Measurements from ENCODE around the gene KCNJ5.

Gene KCNJ5

GRCh38 chr11:128888034-128888985 is 2.8 kb upstream of the KCNJ5 start:
- Histone ChIP-seq H3K27ac (ENCODE audit: low read depth, low read length, severe bottlenecking) (no peak overlapping the region), H3K36me3 (ENCODE audit: control insufficient read depth, insufficient read depth, low read length) (no peaks in the 10 kb centered on the region), H3K4me3 (ENCODE audit: extremely low read depth, insufficient read depth, low read length, poor library complexity, severe bottlenecking) (no peak overlapping the region), H3K9me3 (ENCODE audit: control insufficient read depth, low read length) (no peaks in the 10 kb centered on the region), H3K4me1 (ENCODE audit: control insufficient read depth, insufficient read depth, low read length, poor library complexity, severe bottlenecking) (peaks cover 8% of the 10 kb centered on the region)
- 14 to 16% methylated on average over 12 of the region's 15 CpGs for WGBS, 2 experiments (ENCODE audit: insufficient coverage in 2 of 2)

- peak overlapping the region; percentile 41 for H3K4me3 ChIP-seq (ENCODE audit: extremely low read depth, insufficient read depth, low read length, poor library complexity, severe bottlenecking)
- peaks cover 8% of the 10 kb centered on the region for H3K4me1 ChIP-seq (ENCODE audit: control insufficient read depth, insufficient read depth, low read length, poor library complexity, severe bottlenecking)
- 19 to 47% methylated on average over 3 to 6 of the region's 8 CpGs for WGBS, 2 experiments (ENCODE audit: insufficient coverage in 2 of 2)
- H3K36me3 ChIP-seq (ENCODE audit: control insufficient read depth, insufficient read depth, low read length): no peaks in the 10 kb centered on the region
- no peak overlapping the region for H3K27ac ChIP-seq (ENCODE audit: low read depth, low read length, severe bottlenecking)
- H3K9me3 ChIP-seq (ENCODE audit: control insufficient read depth, low read length): no peaks in the 10 kb centered on the region
Measured at GRCh38 chr11:128889657-128890213, 1.4 kb upstream of the KCNJ5 start.

GRCh38 chr11:128890216-128890542 is 977 bp upstream of the KCNJ5 start:
- Histone ChIP-seq H3K4me3 (ENCODE audit: extremely low read depth, insufficient read depth, low read length, poor library complexity, severe bottlenecking) (peak overlapping the region; percentile 41), H3K36me3 (ENCODE audit: control insufficient read depth, insufficient read depth, low read length) (no peaks in the 10 kb centered on the region), H3K27ac (ENCODE audit: low read depth, low read length, severe bottlenecking) (no peak overlapping the region), H3K4me1 (ENCODE audit: control insufficient read depth, insufficient read depth, low read length, poor library complexity, severe bottlenecking) (peaks cover 8% of the 10 kb centered on the region), H3K9me3 (ENCODE audit: control insufficient read depth, low read length) (no peaks in the 10 kb centered on the region)
- WGBS, 2 experiments (ENCODE audit: insufficient coverage in 2 of 2): 0 to 10% methylated on average over 4 to 8 of the region's 9 CpGs

- no peaks in the 10 kb centered on the region for H3K36me3 ChIP-seq (ENCODE audit: control insufficient read depth, insufficient read depth, low read length)
- no peak overlapping the region for H3K4me3 ChIP-seq (ENCODE audit: extremely low read depth, insufficient read depth, low read length, poor library complexity, severe bottlenecking)
- peaks cover 8% of the 10 kb centered on the region for H3K4me1 ChIP-seq (ENCODE audit: control insufficient read depth, insufficient read depth, low read length, poor library complexity, severe bottlenecking)
- no peak overlapping the region for H3K27ac ChIP-seq (ENCODE audit: low read depth, low read length, severe bottlenecking)
- 29 to 54% methylated on average over 3 to 4 of the region's 6 CpGs for WGBS, 2 experiments (ENCODE audit: insufficient coverage in 2 of 2)
- H3K9me3 ChIP-seq (ENCODE audit: control insufficient read depth, low read length): no peaks in the 10 kb centered on the region
Measured at GRCh38 chr11:128891913-128892398, 800 bp downstream of the KCNJ5 start.

- Histone ChIP-seq H3K27ac (ENCODE audit: low read depth, low read length, severe bottlenecking) (peak overlapping the region; percentile 5), H3K4me3 (ENCODE audit: extremely low read depth, insufficient read depth, low read length, poor library complexity, severe bottlenecking) (no peak overlapping the region), H3K9me3 (ENCODE audit: control insufficient read depth, low read length) (no peaks in the 10 kb centered on the region), H3K4me1 (ENCODE audit: control insufficient read depth, insufficient read depth, low read length, poor library complexity, severe bottlenecking) (peaks cover 8% of the 10 kb centered on the region), H3K36me3 (ENCODE audit: control insufficient read depth, insufficient read depth, low read length) (no peaks in the 10 kb centered on the region)
- 91 to 100% methylated on average over 2 to 4 of the region's 4 CpGs for WGBS, 2 experiments (ENCODE audit: insufficient coverage in 2 of 2)
Measured at GRCh38 chr11:128892866-128893565, 1.9 kb downstream of the KCNJ5 start.

- Histone ChIP-seq H3K9me3 (ENCODE audit: control insufficient read depth, low read length) (no peaks in the 10 kb centered on the region), H3K4me1 (ENCODE audit: control insufficient read depth, insufficient read depth, low read length, poor library complexity, severe bottlenecking) (peaks cover 8% of the 10 kb centered on the region), H3K36me3 (ENCODE audit: control insufficient read depth, insufficient read depth, low read length) (no peaks in the 10 kb centered on the region), H3K27ac (ENCODE audit: low read depth, low read length, severe bottlenecking) (no peak overlapping the region), H3K4me3 (ENCODE audit: extremely low read depth, insufficient read depth, low read length, poor library complexity, severe bottlenecking) (no peak overlapping the region)
- WGBS, 2 experiments (ENCODE audit: insufficient coverage in 2 of 2): 79 to 86% methylated on average over 7 to 8 of the region's 9 CpGs
Measured at GRCh38 chr11:128893578-128894285, 2.6 kb downstream of the KCNJ5 start.

- Histone ChIP-seq H3K27ac (ENCODE audit: low read depth, low read length, severe bottlenecking) (no peak overlapping the region), H3K9me3 (ENCODE audit: control insufficient read depth, low read length) (no peaks in the 10 kb centered on the region), H3K4me1 (ENCODE audit: control insufficient read depth, insufficient read depth, low read length, poor library complexity, severe bottlenecking) (peaks cover 8% of the 10 kb centered on the region), H3K36me3 (ENCODE audit: control insufficient read depth, insufficient read depth, low read length) (no peaks in the 10 kb centered on the region), H3K4me3 (ENCODE audit: extremely low read depth, insufficient read depth, low read length, poor library complexity, severe bottlenecking) (no peak overlapping the region)
- WGBS, 2 experiments (ENCODE audit: insufficient coverage in 2 of 2): 82 to 91% methylated on average over 3 of the region's 3 CpGs
Measured at GRCh38 chr11:128894286-128894681, 3.1 kb downstream of the KCNJ5 start.

GRCh38 chr11:128894685-128895084 is 3.5 kb downstream of the KCNJ5 start:
- Histone ChIP-seq H3K27ac (ENCODE audit: low read depth, low read length, severe bottlenecking) (no peak overlapping the region), H3K4me3 (ENCODE audit: extremely low read depth, insufficient read depth, low read length, poor library complexity, severe bottlenecking) (no peak overlapping the region), H3K4me1 (ENCODE audit: control insufficient read depth, insufficient read depth, low read length, poor library complexity, severe bottlenecking) (peaks cover 8% of the 10 kb centered on the region), H3K9me3 (ENCODE audit: control insufficient read depth, low read length) (no peaks in the 10 kb centered on the region), H3K36me3 (ENCODE audit: control insufficient read depth, insufficient read depth, low read length) (no peaks in the 10 kb centered on the region)
- WGBS, 2 experiments (ENCODE audit: insufficient coverage in 2 of 2): 86 to 91% methylated on average over 4 to 5 of the region's 6 CpGs

GRCh38 chr11:128895526-128895925 is 4.4 kb downstream of the KCNJ5 start:
- Histone ChIP-seq H3K36me3 (ENCODE audit: control insufficient read depth, insufficient read depth, low read length) (no peaks in the 10 kb centered on the region), H3K4me1 (ENCODE audit: control insufficient read depth, insufficient read depth, low read length, poor library complexity, severe bottlenecking) (peaks cover under 1% of the 10 kb centered on the region), H3K4me3 (ENCODE audit: extremely low read depth, insufficient read depth, low read length, poor library complexity, severe bottlenecking) (no peak overlapping the region), H3K27ac (ENCODE audit: low read depth, low read length, severe bottlenecking) (no peak overlapping the region), H3K9me3 (ENCODE audit: control insufficient read depth, low read length) (no peaks in the 10 kb centered on the region)
- 88 to 94% methylated on average over 7 to 9 of the region's 9 CpGs for WGBS, 2 experiments (ENCODE audit: insufficient coverage in 2 of 2)

GRCh38 chr11:128896356-128896755 is 5.2 kb downstream of the KCNJ5 start:
- no peaks in the 10 kb centered on the region for H3K9me3 ChIP-seq (ENCODE audit: control insufficient read depth, low read length)

More at GRCh38 chr11:128896356-128896755, 5.2 kb downstream of the KCNJ5 start:
- 80 to 100% methylated on average over 1 of the region's 2 CpGs for WGBS, 2 experiments (ENCODE audit: insufficient coverage in 2 of 2)
- no peaks in the 10 kb centered on the region for H3K4me1 ChIP-seq (ENCODE audit: control insufficient read depth, insufficient read depth, low read length, poor library complexity, severe bottlenecking)
- no peaks in the 10 kb centered on the region for H3K36me3 ChIP-seq (ENCODE audit: control insufficient read depth, insufficient read depth, low read length)
- no peak overlapping the region for H3K4me3 ChIP-seq (ENCODE audit: extremely low read depth, insufficient read depth, low read length, poor library complexity, severe bottlenecking)
- no peak overlapping the region for H3K27ac ChIP-seq (ENCODE audit: low read depth, low read length, severe bottlenecking)
